Right renal pelvis (tissue), 4 donors: ENCODE data around the gene DIAPH2. TPM values are rescaled to one million over a fixed set of nuclear protein-coding genes. Genes with fewer than 3 reads are reported as not detected.
A peak's percentile ranks its signal among the peaks of the same experiment; 100 is the strongest.

Experiments used
- DNase-seq, 4 donors: peaks; one replicate each; pipeline ENCODE4 v3.0.0-alpha.2; 2013; ENCODE audit warnings: low read depth in 4 of 4, low spot score in 3 of 4, missing footprints in 1 of 4
- polyA plus RNA-seq, 4 donors: library from polyadenylated mRNA; unstranded; fragments of 120-200 nt; gene quantifications; one replicate each; pipeline ENCODE4 v1.2.1, GENCODE V29; 2013; ENCODE audit not compliant: insufficient read length in 4 of 4

The DIAPH2 gene
- polyA plus RNA-seq, 4 donors: 7.8 to 9.6 (median 9.0) TPM

- no peak for DNase-seq
These were observed 841.3 kb downstream of the DIAPH2 start for GRCh38 chrX:97525981-97526380.

- no peak for DNase-seq
These were observed 843.1 kb downstream of the DIAPH2 start for GRCh38 chrX:97527725-97528124.

- no peak for DNase-seq
These were observed 845.0 kb downstream of the DIAPH2 start for GRCh38 chrX:97529536-97530200.

- DNase-seq: no peak
These were observed 847.2 kb downstream of the DIAPH2 start for GRCh38 chrX:97531825-97532224.

GRCh38 chrX:97538745-97539144 is 854.1 kb downstream of the DIAPH2 start:
- no peak for DNase-seq

- DNase-seq: no peak
These were observed 855.4 kb downstream of the DIAPH2 start for GRCh38 chrX:97539970-97540519.

- no peak for DNase-seq
These were observed 863.4 kb downstream of the DIAPH2 start for GRCh38 chrX:97547877-97548578.

- no peak for DNase-seq
These were observed 867.2 kb downstream of the DIAPH2 start for GRCh38 chrX:97551821-97552220.

GRCh38 chrX:97553833-97554232 is 869.2 kb downstream of the DIAPH2 start:
- DNase-seq: no peak

- no peak for DNase-seq
These were observed 871.7 kb downstream of the DIAPH2 start for GRCh38 chrX:97556359-97556758.

GRCh38 chrX:97563531-97564133 is 879.0 kb downstream of the DIAPH2 start:
- peak in 3 of 4 donors; percentile 1 to 10 (median 5) for DNase-seq

GRCh38 chrX:97564496-97564895 is 879.9 kb downstream of the DIAPH2 start:
- no peak for DNase-seq

GRCh38 chrX:97587171-97587570 is 902.5 kb downstream of the DIAPH2 start:
- no peak for DNase-seq

- no peak for DNase-seq
These were observed 910.1 kb downstream of the DIAPH2 start for GRCh38 chrX:97594646-97595224.

- no peak for DNase-seq
These were observed 913.3 kb downstream of the DIAPH2 start for GRCh38 chrX:97597954-97598353.

GRCh38 chrX:97602465-97603258 is 918.0 kb downstream of the DIAPH2 start:
- no peak for DNase-seq

- DNase-seq: no peak
These were observed 920.6 kb downstream of the DIAPH2 start for GRCh38 chrX:97605271-97605670.

GRCh38 chrX:97609357-97609756 is 924.7 kb downstream of the DIAPH2 start:
- no peak for DNase-seq

GRCh38 chrX:97609938-97610337 is 925.3 kb downstream of the DIAPH2 start:
- no peak for DNase-seq

- DNase-seq: no peak
These were observed 932.4 kb downstream of the DIAPH2 start for GRCh38 chrX:97616883-97617530.
